ENCODE data around the gene LAMC3.
"Not testable (repeated sequence)": the region's sequence is repeated elsewhere in the genome, so short reads cannot be mapped to it uniquely, and the experiment has no call there.

LAMC3 gene

GRCh38 chr9:130996676-130997394 is 12.1 kb upstream of the LAMC3 start:
- no peak overlapping the region for H3K4me3 ChIP-seq (ENCODE audit: low read depth, low read length)
- no peak for TF ChIP-seq CTCF (IDR thresholded peaks at IDR 0.05; ENCODE audit: borderline replicate concordance, insufficient read depth, low read depth, low read length)

- TF ChIP-seq CTCF (IDR thresholded peaks at IDR 0.05; ENCODE audit: borderline replicate concordance, insufficient read depth, low read depth, low read length) = no peak
- H3K4me3 ChIP-seq (ENCODE audit: low read depth, low read length) = no peak overlapping the region
These were observed 11.6 kb upstream of the LAMC3 start for GRCh38 chr9:130997395-130997684.

- H3K4me3 ChIP-seq (ENCODE audit: low read depth, low read length) = no peak overlapping the region
- peak; percentile 77 for TF ChIP-seq CTCF (IDR thresholded peaks at IDR 0.05; ENCODE audit: borderline replicate concordance, insufficient read depth, low read depth, low read length)
These were observed 10.9 kb upstream of the LAMC3 start for GRCh38 chr9:130997925-130998596.

GRCh38 chr9:130998597-130999244 is 10.3 kb upstream of the LAMC3 start:
- H3K4me3 ChIP-seq (ENCODE audit: low read depth, low read length) = no peak overlapping the region
- no peak for TF ChIP-seq CTCF (IDR thresholded peaks at IDR 0.05; ENCODE audit: borderline replicate concordance, insufficient read depth, low read depth, low read length)

GRCh38 chr9:130999245-130999623 is 9.7 kb upstream of the LAMC3 start:
- no peak for TF ChIP-seq CTCF (IDR thresholded peaks at IDR 0.05; ENCODE audit: borderline replicate concordance, insufficient read depth, low read depth, low read length)

GRCh38 chr9:131000526-131000925 is 8.4 kb upstream of the LAMC3 start:
- H3K4me3 ChIP-seq (ENCODE audit: low read depth, low read length) = not testable (repeated sequence)

More at GRCh38 chr9:130999245-130999623, 9.7 kb upstream of the LAMC3 start:
- no peak overlapping the region for H3K4me3 ChIP-seq (ENCODE audit: low read depth, low read length)

GRCh38 chr9:131001021-131001420 is 8.0 kb upstream of the LAMC3 start:
- TF ChIP-seq CTCF (IDR thresholded peaks at IDR 0.05; ENCODE audit: borderline replicate concordance, insufficient read depth, low read depth, low read length) = no peak
- no peak overlapping the region for H3K4me3 ChIP-seq (ENCODE audit: low read depth, low read length)
